HepG2 (cell line): ENCODE results near the gene CAPZA1. TPM values are rescaled to one million over a fixed set of nuclear protein-coding genes. Genes with fewer than 3 reads are reported as not detected.
A peak's percentile ranks its signal among the peaks of the same experiment; 100 is the strongest.

Experiments
- CREBL2 ChIP-seq: sonication (generic); formaldehyde crosslinking; IDR thresholded peaks from 2 replicates; pipeline ENCODE4 v1.8.1; 2023; ENCODE audit warnings: missing genetic modification reagents, mild to moderate bottlenecking, borderline replicate concordance
- HOXA3 ChIP-seq: sonication (generic); formaldehyde crosslinking; IDR thresholded peaks from 2 replicates; pipeline ENCODE4 v1.5.0; 2020; ENCODE audit warnings: missing genetic modification reagents
- HOXD1 ChIP-seq: sonication (generic); formaldehyde crosslinking; IDR thresholded peaks from 2 replicates; pipeline ENCODE4 v1.5.0; 2020; ENCODE audit warnings: missing genetic modification reagents
- MBD4 ChIP-seq: IDR thresholded peaks from 2 replicates; pipeline ENCODE4 v1.6.1; 2012; ENCODE audit warnings: low read length, inconsistent platforms, borderline replicate concordance
- NCOA5 ChIP-seq: sonication (generic); formaldehyde crosslinking; IDR thresholded peaks from 2 replicates; pipeline ENCODE4 v1.4.0; 2020; ENCODE audit warnings: missing genetic modification reagents
- NFKB2 ChIP-seq: sonication (generic); formaldehyde crosslinking; IDR thresholded peaks from 2 replicates; pipeline ENCODE4 v1.4.0; 2020; ENCODE audit warnings: missing genetic modification reagents, borderline replicate concordance
- PAF1 ChIP-seq: IDR thresholded peaks from 2 replicates; pipeline ENCODE4 v1.6.1; 2016; ENCODE audit warnings: missing genetic modification reagents, missing compliant biosample characterization
- PHB2 ChIP-seq: fragments of 450-650 bp; IDR thresholded peaks from 2 replicates; pipeline ENCODE4 v1.6.1; 2018; ENCODE audit not compliant: partially characterized antibody
- POLR2A ChIP-seq, 2 experiments: IDR thresholded peaks; 2 replicates each; pipeline ENCODE4 v1.6.1; 2011; ENCODE audit warnings: low read depth in 2 of 2, low read length in 2 of 2, mild to moderate bottlenecking in 1 of 2, moderate library complexity in 1 of 2; ENCODE audit not compliant: insufficient read depth in 1 of 2
- PRPF4 ChIP-seq: fragments of 200-400 bp; formaldehyde crosslinking; IDR thresholded peaks from 2 replicates; pipeline ENCODE4 v1.6.1; 2016; ENCODE audit warnings: low read length, low read depth; ENCODE audit not compliant: poor library complexity, severe bottlenecking
- RFX5 ChIP-seq: IDR thresholded peaks from 2 replicates; pipeline ENCODE4 v1.6.1; 2011; ENCODE audit warnings: low read depth, low read length, improper control_type of control experiment
- RORA ChIP-seq: sonication (generic); formaldehyde crosslinking; IDR thresholded peaks from 2 replicates; pipeline ENCODE4 v1.5.0; 2020; ENCODE audit warnings: mild to moderate bottlenecking, missing genetic modification reagents, moderate library complexity
- TFE3 ChIP-seq: IDR thresholded peaks from 2 replicates; pipeline ENCODE4 v1.6.1; 2016
- THRA ChIP-seq: sonication (generic); formaldehyde crosslinking; IDR thresholded peaks from 2 replicates; pipeline ENCODE4 v1.4.0; 2020; ENCODE audit warnings: missing genetic modification reagents, borderline replicate concordance
- TRIM24 ChIP-seq: sonication (generic); formaldehyde crosslinking; IDR thresholded peaks from 2 replicates; pipeline ENCODE4 v1.8.0; 2022; ENCODE audit warnings: mild to moderate bottlenecking, missing genetic modification reagents
- ZKSCAN5 ChIP-seq: sonication (generic); formaldehyde crosslinking; IDR thresholded peaks from 2 replicates; pipeline ENCODE4 v1.5.1; 2020; ENCODE audit warnings: mild to moderate bottlenecking, missing genetic modification reagents
- ZNF775 ChIP-seq: sonication (generic); formaldehyde crosslinking; IDR thresholded peaks from 2 replicates; pipeline ENCODE4 v1.4.0; 2020; ENCODE audit warnings: missing genetic modification reagents, mild to moderate bottlenecking, moderate library complexity, borderline replicate concordance
- ZNF800 ChIP-seq: sonication (generic); formaldehyde crosslinking; IDR thresholded peaks from 2 replicates; pipeline ENCODE4 v1.4.0; 2020; ENCODE audit warnings: missing genetic modification reagents
- ZNF816 ChIP-seq: sonication (generic); formaldehyde crosslinking; IDR thresholded peaks from 2 replicates; pipeline ENCODE4 v1.8.0; 2022; ENCODE audit warnings: missing genetic modification reagents, mild to moderate bottlenecking, borderline replicate concordance
- ZNF839 ChIP-seq: sonication (generic); formaldehyde crosslinking; IDR thresholded peaks from 2 replicates; pipeline ENCODE4 v1.4.0; 2020; ENCODE audit warnings: missing genetic modification reagents, mild to moderate bottlenecking, borderline replicate concordance
- ZSCAN31 ChIP-seq: sonication (generic); formaldehyde crosslinking; IDR thresholded peaks from 2 replicates; pipeline ENCODE4 v1.5.0; 2020; ENCODE audit warnings: low read depth, mild to moderate bottlenecking, missing genetic modification reagents
- polyA plus RNA-seq, 8 experiments: library from polyadenylated mRNA; depleted of rRNA in 3 of 8; stranded (reverse) in 7 of 8; unstranded in 1 of 8; fragments of >200 nt; fragmentation: Illumina TruSeq in 4 of 8; extraction: Trizol in 4 of 8; gene quantifications; 2 replicates each; pipeline versions ENCODE4 v1.2.1 to v1.2.3, GENCODE V29; 2011 to 2016; ENCODE audit warnings: low read depth in 4 of 8, missing spikeins in 1 of 8, mixed read lengths in 1 of 8; ENCODE audit not compliant: insufficient read depth in 1 of 8
- total RNA-seq, 5 experiments: library from RNA; depleted of rRNA; stranded (reverse); fragments of >200 nt; fragmentation: Illumina TruSeq; extraction: Trizol; gene quantifications; 2 replicates each; pipeline ENCODE4 v1.2.3, GENCODE V29; 2016; ENCODE audit warnings: low read depth in 1 of 5
- TF ChIP-seq, protein P1 (sequence below): sonication (generic); formaldehyde crosslinking; IDR thresholded peaks from 2 replicates; pipeline ENCODE4 v1.4.0; 2020; ENCODE audit warnings: missing genetic modification reagents
- TF ChIP-seq, protein P2 (sequence below): sonication (generic); formaldehyde crosslinking; IDR thresholded peaks from 2 replicates; pipeline ENCODE4 v1.5.0; 2020; ENCODE audit warnings: missing genetic modification reagents

The CAPZA1 gene
- total and polyA plus RNA-seq, 2 of the 13 experiments (the other 11 are each of a cell fraction or from before 2014, with no cell fraction given): 67.0 to 117 TPM

DNA sequence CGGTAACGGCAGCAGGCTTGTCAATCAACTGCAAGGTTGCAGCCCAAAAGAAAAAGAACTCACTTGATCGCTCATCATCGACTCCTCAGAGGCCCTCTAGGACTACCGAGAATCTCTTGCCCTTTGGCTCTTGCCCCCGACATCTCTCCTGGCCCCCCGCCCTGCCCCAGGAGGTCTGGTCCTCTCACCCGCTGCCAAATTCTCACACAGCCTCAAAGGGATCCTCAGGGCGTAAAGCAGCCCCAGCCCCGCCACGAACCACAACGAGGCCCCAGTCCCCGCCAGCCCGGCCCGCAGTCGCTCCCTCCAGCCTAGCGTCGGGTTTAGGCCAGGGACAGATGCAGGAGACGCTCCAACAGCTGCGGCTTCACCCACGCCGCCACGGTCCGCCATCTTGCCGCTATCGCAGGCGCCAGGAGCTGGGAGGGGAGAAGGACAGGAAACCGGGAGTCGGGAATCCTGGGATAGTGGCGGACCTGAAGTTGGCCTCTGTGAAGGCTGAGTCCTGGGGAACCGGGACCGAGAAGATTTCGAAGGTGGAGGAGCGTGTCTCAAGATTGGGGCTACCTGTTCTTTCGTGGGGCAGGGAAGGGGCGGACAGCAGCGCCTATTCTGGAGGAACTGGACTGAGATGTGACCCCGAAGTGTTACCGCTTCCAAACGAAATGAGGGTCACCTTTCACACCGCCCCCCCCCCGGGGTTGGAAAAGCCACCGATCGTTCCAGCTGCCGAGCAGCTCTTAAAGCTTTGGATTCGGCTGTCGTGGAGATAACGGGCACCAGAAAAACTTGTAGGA, 713 bp upstream of the CAPZA1 start, which contains the start of gene ST7L (continued):
- TF ChIP-seq HOXA3 (peak; percentile 75), NFKB2 (CRISPR knock-in tag) (peak; percentile 53; the same call in 1 of the 2 replicates), NCOA5 (CRISPR knock-in tag) (no peak), RFX5 (no peak), TRIM24 (CRISPR knock-in tag) (no peak), THRA (0 out of 2 replicates have a peak, but pooled peaks have one; percentile 15), RORA (CRISPR knock-in tag) (peak; percentile 84; the same call in 1 of the 2 replicates), ZNF800 (CRISPR knock-in tag) (no peak), ZKSCAN5 (CRISPR knock-in tag) (no peak), ZNF839 (CRISPR knock-in tag) (peak; percentile 67; the same call in 1 of the 2 replicates), POLR2A (IDR thresholded peaks at IDR 0.05; ENCODE audit: insufficient read depth in 1 of 2, low read depth in 2 of 2, low read length in 2 of 2) (peak; percentile 59 to 88), MBD4 (no peak), PHB2 (no peak), PRPF4 (no peak), ZNF816 (CRISPR knock-in tag) (no peak; the same call in 1 of the 2 replicates), PAF1 (no peak), ZNF775 (CRISPR knock-in tag) (peak; percentile 87; the same call in 1 of the 2 replicates), CREBL2 (no peak), TFE3 (CRISPR knock-in tag) (no peak), HOXD1 (CRISPR knock-in tag) (peak; percentile 68; the same call in 1 of the 2 replicates), ZSCAN31 (CRISPR knock-in tag) (no peak; the same call in 1 of the 2 replicates)
- TF ChIP-seq, protein P1, sequence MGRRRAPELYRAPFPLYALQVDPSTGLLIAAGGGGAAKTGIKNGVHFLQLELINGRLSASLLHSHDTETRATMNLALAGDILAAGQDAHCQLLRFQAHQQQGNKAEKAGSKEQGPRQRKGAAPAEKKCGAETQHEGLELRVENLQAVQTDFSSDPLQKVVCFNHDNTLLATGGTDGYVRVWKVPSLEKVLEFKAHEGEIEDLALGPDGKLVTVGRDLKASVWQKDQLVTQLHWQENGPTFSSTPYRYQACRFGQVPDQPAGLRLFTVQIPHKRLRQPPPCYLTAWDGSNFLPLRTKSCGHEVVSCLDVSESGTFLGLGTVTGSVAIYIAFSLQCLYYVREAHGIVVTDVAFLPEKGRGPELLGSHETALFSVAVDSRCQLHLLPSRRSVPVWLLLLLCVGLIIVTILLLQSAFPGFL (CRISPR knock-in tag): no peak
- TF ChIP-seq, protein P2, sequence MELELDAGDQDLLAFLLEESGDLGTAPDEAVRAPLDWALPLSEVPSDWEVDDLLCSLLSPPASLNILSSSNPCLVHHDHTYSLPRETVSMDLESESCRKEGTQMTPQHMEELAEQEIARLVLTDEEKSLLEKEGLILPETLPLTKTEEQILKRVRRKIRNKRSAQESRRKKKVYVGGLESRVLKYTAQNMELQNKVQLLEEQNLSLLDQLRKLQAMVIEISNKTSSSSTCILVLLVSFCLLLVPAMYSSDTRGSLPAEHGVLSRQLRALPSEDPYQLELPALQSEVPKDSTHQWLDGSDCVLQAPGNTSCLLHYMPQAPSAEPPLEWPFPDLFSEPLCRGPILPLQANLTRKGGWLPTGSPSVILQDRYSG (CRISPR knock-in tag): peak; percentile 65; the same call in 1 of the 2 replicates
